ENCODE results near the gene FCHSD2.

GRCh38 chr11:72900013-72900412, 242.1 kb downstream of the FCHSD2 start:
- TF ChIP-seq CTCF (IDR thresholded peaks at IDR 0.05; ENCODE audit: low read depth, low read length) (no peak), POLR2A (IDR thresholded peaks at IDR 0.05; ENCODE audit: extremely low read depth, insufficient read length) (no peak), MAX (IDR thresholded peaks at IDR 0.05; ENCODE audit: low read depth, low read length) (no peak)

Data from NB4 (cell line).